B cell (primary cell): Measurements from ENCODE around the gene PTPRN2. TPM values are rescaled to one million over a fixed set of nuclear protein-coding genes. Genes with fewer than 3 reads are reported as not detected.

Source experiments
- ATAC-seq: fragments of 200-7000 bp; cut with Tn5 transposase; one replicate; pipeline ENCODE4 v1.10.0; 2021; ENCODE audit warnings: low read depth, mild to moderate bottlenecking, moderate number of reproducible peaks, moderate library complexity
- CTCF ChIA-PET: fragments of 350-600 bp; sonication (Branson Sonifier 250); formaldehyde crosslinking; loops from one replicate; lab custom pipeline; 2021; ENCODE audit warnings: antibody characterized with exemption, inconsistent platforms; lab: Charles Lee
- POLR2A ChIA-PET: fragments of 350-600 bp; sonication (Branson Sonifier 250); formaldehyde crosslinking; loops from one replicate; lab custom pipeline; 2021; ENCODE audit warnings: antibody characterized with exemption; lab: Charles Lee
- DNase-seq: peaks from one replicate; pipeline ENCODE4 v3.0.0; 2013
- H2AFZ ChIP-seq: 2 replicates; pipeline ENCODE4 v1.6.1; 2012; ENCODE audit warnings: mild to moderate bottlenecking, low read depth, low read length; ENCODE audit not compliant: insufficient read depth, poor library complexity, severe bottlenecking
- H3K27ac ChIP-seq, 2 donors: 1 replicate in 1 of 2; 2 replicates in 1 of 2; pipeline ENCODE4 v1.5.1; 2012 to 2013; ENCODE audit warnings: low read length in 2 of 2, mild to moderate bottlenecking in 2 of 2, moderate library complexity in 1 of 2
- H3K27me3 ChIP-seq, 4 experiments: fragments of 200-600 bp in 1 of 4; sonication (generic) in 1 of 4; replicated peaks in 1 of 4; 1 replicate in 2 of 4; 2 replicates in 2 of 4; pipeline versions ENCODE4 v1.6.1 to v1.7.0; 2013 to 2016; ENCODE audit warnings: low read length in 3 of 4, mild to moderate bottlenecking in 2 of 4, mixed read lengths in 1 of 4, moderate library complexity in 1 of 4; ENCODE audit not compliant: insufficient read depth in 4 of 4, control insufficient read depth in 3 of 4; ENCODE audit errors: control extremely low read depth in 1 of 4
- H3K36me3 ChIP-seq, 2 experiments: replicated peaks in 1 of 2; 1 replicate in 1 of 2; 2 replicates in 1 of 2; pipeline versions ENCODE4 v1.6.1 to v1.7.1; 2013; ENCODE audit warnings: low read length in 1 of 2; ENCODE audit not compliant: insufficient read depth in 2 of 2, control insufficient read depth in 1 of 2; ENCODE audit errors: control extremely low read depth in 1 of 2, extremely low read depth in 1 of 2
- H3K4me1 ChIP-seq, 2 donors: fragments of 200-600 bp in 1 of 2; sonication (generic) in 1 of 2; 1 replicate in 1 of 2; 2 replicates in 1 of 2; pipeline versions ENCODE4 v1.5.1 to v1.6.1; 2013 to 2017; ENCODE audit warnings: low read length in 2 of 2; ENCODE audit not compliant: control insufficient read depth in 2 of 2, insufficient read depth in 2 of 2
- H3K4me2 ChIP-seq: replicated peaks from 2 replicates; pipeline ENCODE3; 2012; ENCODE audit warnings: mild to moderate bottlenecking, low read depth, low read length; ENCODE audit not compliant: poor library complexity, severe bottlenecking
- H3K4me3 ChIP-seq, 5 experiments: fragments of 200-600 bp in 1 of 5; sonication (generic) in 1 of 5; 1 replicate in 3 of 5; 2 replicates in 2 of 5; pipeline versions ENCODE4 v1.5.1 to v1.7.0; 2011 to 2016; ENCODE audit warnings: low read length in 4 of 5, mild to moderate bottlenecking in 4 of 5, low read depth in 2 of 5, control low read depth in 1 of 5, moderate library complexity in 1 of 5; ENCODE audit not compliant: insufficient read depth in 1 of 5; ENCODE audit errors: control extremely low read depth in 1 of 5, extremely low read depth in 1 of 5
- H3K79me2 ChIP-seq: fragments of 200-600 bp; sonication (generic); one replicate; pipeline ENCODE4 v1.6.0; 2016; ENCODE audit warnings: low read length; ENCODE audit not compliant: control insufficient read depth, insufficient read depth
- H3K9ac ChIP-seq: fragments of 200-600 bp; sonication (generic); 2 replicates; pipeline ENCODE4 v1.6.1; 2017; ENCODE audit warnings: mild to moderate bottlenecking, low read length, moderate library complexity
- H3K9me3 ChIP-seq, 3 donors: one replicate each; pipeline versions ENCODE4 v1.6.1 to v1.7.1; 2013; ENCODE audit warnings: low read length in 2 of 3; ENCODE audit not compliant: control insufficient read depth in 2 of 3, insufficient read depth in 1 of 3; ENCODE audit errors: control extremely low read depth in 1 of 3
- H4K20me1 ChIP-seq: 2 replicates; pipeline ENCODE4 v1.6.0; 2012; ENCODE audit warnings: mild to moderate bottlenecking, low read length; ENCODE audit not compliant: insufficient read depth, control insufficient read depth, poor library complexity, severe bottlenecking
- H3K27ac Mint-ChIP-seq: one replicate; pipeline ENCODE4 v1.8.0; 2021; ENCODE audit warnings: mixed read lengths
- H3K27me3 Mint-ChIP-seq: one replicate; pipeline ENCODE4 v1.8.0; 2021; ENCODE audit warnings: mixed read lengths
- H3K4me1 Mint-ChIP-seq: one replicate; pipeline ENCODE4 v1.8.0; 2021; ENCODE audit warnings: mixed read lengths
- H3K4me3 Mint-ChIP-seq: one replicate; pipeline ENCODE4 v1.8.0; 2021; ENCODE audit warnings: mixed read lengths
- H3K9me3 Mint-ChIP-seq: one replicate; pipeline ENCODE4 v1.8.0; 2022; ENCODE audit warnings: mixed read lengths; ENCODE audit not compliant: insufficient read depth
- CTCF ChIP-seq: fragments of 200-600 bp; IDR thresholded peaks from one replicate; pipeline ENCODE4 v1.8.0; 2022; ENCODE audit warnings: antibody characterized with exemption, mild to moderate bottlenecking
- EZH2 ChIP-seq: IDR thresholded peaks from 2 replicates; pipeline ENCODE4 v1.6.1; 2012; ENCODE audit warnings: borderline replicate concordance, low read depth, mild to moderate bottlenecking, moderate library complexity, low read length; ENCODE audit not compliant: insufficient read depth, poor library complexity, severe bottlenecking
- WGBS: methylation state at CpG from one replicate; pipeline ENCODE4 v1.1.5; 2013; ENCODE audit warnings: missing lambda C conversion rate; ENCODE audit not compliant: insufficient coverage; 5-methylcytosine and 5-hydroxymethylcytosine counted together
- intact Hi-C: fragments of 100-400 bp; cut with micrococcal nuclease; formaldehyde crosslinking; loops from one replicate; pipeline ENCODE4 v1.10.0; 2022
- polyA plus RNA-seq: library from polyadenylated mRNA; depleted of rRNA; stranded (reverse); fragments of >200 nt; gene quantifications from 2 replicates; pipeline ENCODE4 v1.2.3, GENCODE V29; 2012
- total RNA-seq, 2 donors: library from RNA; stranded (reverse); fragments of 120-200 nt in 1 of 2; gene quantifications; 1 replicate in 1 of 2; 2 replicates in 1 of 2; pipeline versions ENCODE4 v1.2.3 to v1.2.4, GENCODE V29; 2013 to 2022

The PTPRN2 gene
- total and polyA plus RNA-seq, 2 donors (not counting 1 experiment from before 2014, with no cell fraction given) = 2.0 to 5.0 TPM

- no peak for TF ChIP-seq CTCF
- no peak for TF ChIP-seq EZH2
- Histone ChIP-seq H4K20me1 (no peaks in the 10 kb centered on the region), H3K79me2 (no peaks in the 10 kb centered on the region), H2AFZ (no peak overlapping the region), H3K4me2 (peak overlapping the region; percentile 21), H3K27me3 (peaks cover 0 to 10% (median 0%) of the 10 kb centered on the region in 4 experiments), H3K27ac (no peak overlapping the region), H3K4me1 (peaks cover 5 to 9% of the 10 kb centered on the region in 2 donors), H3K9me3 (peaks cover 0 to 5% (median 0%) of the 10 kb centered on the region in 3 donors), H3K4me3 (no peak overlapping the region), H3K9ac (no peak overlapping the region), H3K36me3 (no peaks in the 10 kb centered on the region)
- ATAC-seq = no peak
- Mint-ChIP-seq H3K4me1 (peaks cover 6% of the 10 kb centered on the region), H3K4me3 (no peak overlapping the region), H3K27ac (no peak overlapping the region), H3K27me3 (peaks cover 30% of the 10 kb centered on the region), H3K9me3 (no peaks in the 10 kb centered on the region)
- CTCF ChIA-PET = no interaction called here
- intact Hi-C loops = no loop called here
- WGBS = 60% methylated on average over 2 of the region's 4 CpGs
- POLR2A ChIA-PET = no interaction called here
- DNase-seq = no peak
These were observed 1084.4 kb downstream of the PTPRN2 start for GRCh38 chr7:157503229-157503628.

- Histone ChIP-seq H3K9ac (no peak overlapping the region), H3K4me3 (no peak overlapping the region), H4K20me1 (no peaks in the 10 kb centered on the region), H3K27me3 (peaks cover 0 to 8% (median 0%) of the 10 kb centered on the region in 4 experiments), H3K27ac (no peak overlapping the region), H2AFZ (no peak overlapping the region), H3K36me3 (no peaks in the 10 kb centered on the region), H3K4me1 (peaks cover 5 to 9% of the 10 kb centered on the region in 2 donors), H3K9me3 (peaks cover 0 to 5% (median 0%) of the 10 kb centered on the region in 3 donors), H3K4me2 (peak overlapping the region; percentile 21), H3K79me2 (no peaks in the 10 kb centered on the region)
- ChIA-PET CTCF (no interaction called here), POLR2A (no interaction called here)
- WGBS = 18% methylated on average over 12 of the region's 12 CpGs
- DNase-seq = no peak
- Mint-ChIP-seq H3K27ac (no peak overlapping the region), H3K4me1 (peaks cover 6% of the 10 kb centered on the region), H3K4me3 (peak overlapping the region; percentile 62), H3K27me3 (peaks cover 25% of the 10 kb centered on the region), H3K9me3 (no peaks in the 10 kb centered on the region)
- TF ChIP-seq CTCF (no peak), EZH2 (no peak)
- intact Hi-C loops = no loop called here
- ATAC-seq = no peak
These were observed 1084.9 kb downstream of the PTPRN2 start for GRCh38 chr7:157502701-157503111.
